NCI-H1105 treated with DMSO at 0.1 percent for 48 hours (cell line): ENCODE results near the gene CIITA.
"Not testable (repeated sequence)": the region's sequence is repeated elsewhere in the genome, so short reads cannot be mapped to it uniquely, and the experiment has no call there.

ENCODE experiments used
- DNase-seq: peaks from one replicate; lab custom pipeline; 2025; lab: John Stamatoyannopoulos, UW

CIITA gene

GRCh38 chr16:10959161-10959560 is 82.2 kb downstream of the CIITA start:
- no peak for DNase-seq

GRCh38 chr16:10961231-10961630 is 84.2 kb downstream of the CIITA start:
- no peak for DNase-seq

GRCh38 chr16:10964039-10964890 is 87.3 kb downstream of the CIITA start:
- peak; percentile 78 for DNase-seq

GRCh38 chr16:10964891-10965326 is 87.9 kb downstream of the CIITA start:
- DNase-seq: no peak

- no peak for DNase-seq
Measured at GRCh38 chr16:10965440-10966061, 88.5 kb downstream of the CIITA start.

- no peak for DNase-seq
Measured at GRCh38 chr16:10966129-10966528, 89.1 kb downstream of the CIITA start.

- not testable (repeated sequence) for DNase-seq
Measured at GRCh38 chr16:10966559-10966958, 89.6 kb downstream of the CIITA start.

- DNase-seq: no peak
Measured at GRCh38 chr16:10967986-10968385, 91.0 kb downstream of the CIITA start.

GRCh38 chr16:10968498-10968897 is 91.5 kb downstream of the CIITA start:
- DNase-seq: no peak

GRCh38 chr16:10969615-10970014 is 92.6 kb downstream of the CIITA start:
- no peak for DNase-seq

- DNase-seq: no peak
Measured at GRCh38 chr16:10970065-10970464, 93.1 kb downstream of the CIITA start.

GRCh38 chr16:10971560-10971961 is 94.6 kb downstream of the CIITA start:
- peak; percentile 76 for DNase-seq

- DNase-seq: no peak
Measured at GRCh38 chr16:10972108-10972818, 95.3 kb downstream of the CIITA start.

GRCh38 chr16:10972819-10973464 is 95.9 kb downstream of the CIITA start:
- no peak for DNase-seq

GRCh38 chr16:10976634-10977033 is 99.6 kb downstream of the CIITA start:
- no peak for DNase-seq

- no peak for DNase-seq
Measured at GRCh38 chr16:10978124-10978523, 101.1 kb downstream of the CIITA start.

- no peak for DNase-seq
Measured at GRCh38 chr16:10978871-10979446, 102.0 kb downstream of the CIITA start.

GRCh38 chr16:10979717-10980601 is 103.0 kb downstream of the CIITA start:
- DNase-seq: no peak

- DNase-seq: no peak
Measured at GRCh38 chr16:10980813-10981212, 103.8 kb downstream of the CIITA start.

- DNase-seq: no peak
Measured at GRCh38 chr16:10981697-10982216, 104.8 kb downstream of the CIITA start.
